ENCODE results near the gene CR1. TPM values are rescaled to one million over a fixed set of nuclear protein-coding genes. Genes with fewer than 3 reads are reported as not detected.
"Not testable (repeated sequence)": the region's sequence is repeated elsewhere in the genome, so short reads cannot be mapped to it uniquely, and the experiment has no call there.

The CR1 gene
- polyA plus RNA-seq, 3 donors: 15.4 to 20.7 (median 18.0) TPM

GRCh38 chr1:207499573-207499972 lies 3.6 kb downstream of the CR1 start:
- DNase-seq (ENCODE audit: extremely low read depth in 1 of 11, low read depth in 9 of 11, low spot score in 4 of 11): peak; percentile 39 to 76 (median 71)

- DNase-seq (ENCODE audit: extremely low read depth in 1 of 11, low read depth in 9 of 11, low spot score in 4 of 11): no peak
These were observed 4.3 kb downstream of the CR1 start for GRCh38 chr1:207500306-207500705.

GRCh38 chr1:207501071-207501470 lies 5.1 kb downstream of the CR1 start:
- DNase-seq (ENCODE audit: extremely low read depth in 1 of 11, low read depth in 9 of 11, low spot score in 4 of 11): no peak

GRCh38 chr1:207502726-207503125 lies 6.8 kb downstream of the CR1 start:
- no peak for DNase-seq (ENCODE audit: extremely low read depth in 1 of 11, low read depth in 9 of 11, low spot score in 4 of 11)

GRCh38 chr1:207503950-207504349 lies 8.0 kb downstream of the CR1 start:
- DNase-seq (ENCODE audit: extremely low read depth in 1 of 11, low read depth in 9 of 11, low spot score in 4 of 11): no peak

GRCh38 chr1:207504438-207504837 lies 8.5 kb downstream of the CR1 start:
- DNase-seq (ENCODE audit: extremely low read depth in 1 of 11, low read depth in 9 of 11, low spot score in 4 of 11): no peak

GRCh38 chr1:207510444-207510843 lies 14.5 kb downstream of the CR1 start:
- DNase-seq (ENCODE audit: extremely low read depth in 1 of 11, low read depth in 9 of 11, low spot score in 4 of 11): no peak

GRCh38 chr1:207514890-207515289 lies 18.9 kb downstream of the CR1 start:
- no peak for DNase-seq (ENCODE audit: extremely low read depth in 1 of 11, low read depth in 9 of 11, low spot score in 4 of 11)

GRCh38 chr1:207516729-207517128 lies 20.8 kb downstream of the CR1 start:
- no peak for DNase-seq (ENCODE audit: extremely low read depth in 1 of 11, low read depth in 9 of 11, low spot score in 4 of 11)

GRCh38 chr1:207518608-207519236 lies 22.8 kb downstream of the CR1 start:
- no peak for DNase-seq (ENCODE audit: extremely low read depth in 1 of 11, low read depth in 9 of 11, low spot score in 4 of 11)

- DNase-seq (ENCODE audit: extremely low read depth in 1 of 11, low read depth in 9 of 11, low spot score in 4 of 11): no peak
These were observed 23.8 kb downstream of the CR1 start for GRCh38 chr1:207519505-207520399.

GRCh38 chr1:207520400-207521345 lies 24.7 kb downstream of the CR1 start:
- DNase-seq (ENCODE audit: extremely low read depth in 1 of 11, low read depth in 9 of 11, low spot score in 4 of 11): not testable (repeated sequence)

- DNase-seq (ENCODE audit: extremely low read depth in 1 of 11, low read depth in 9 of 11, low spot score in 4 of 11): not testable (repeated sequence)
These were observed 29.3 kb downstream of the CR1 start for GRCh38 chr1:207525239-207525638.

GRCh38 chr1:207528401-207528800 lies 32.4 kb downstream of the CR1 start:
- DNase-seq (ENCODE audit: extremely low read depth in 1 of 11, low read depth in 9 of 11, low spot score in 4 of 11): not testable (repeated sequence)

GRCh38 chr1:207536263-207536662 lies 40.3 kb downstream of the CR1 start:
- DNase-seq (ENCODE audit: extremely low read depth in 1 of 11, low read depth in 9 of 11, low spot score in 4 of 11): not testable (repeated sequence)

- not testable (repeated sequence) for DNase-seq (ENCODE audit: extremely low read depth in 1 of 11, low read depth in 9 of 11, low spot score in 4 of 11)
These were observed 50.9 kb downstream of the CR1 start for GRCh38 chr1:207546677-207547357.

- not testable (repeated sequence) for DNase-seq (ENCODE audit: extremely low read depth in 1 of 11, low read depth in 9 of 11, low spot score in 4 of 11)
These were observed 58.9 kb downstream of the CR1 start for GRCh38 chr1:207554823-207555222.

GRCh38 chr1:207565546-207566468 lies 69.8 kb downstream of the CR1 start:
- DNase-seq (ENCODE audit: extremely low read depth in 1 of 11, low read depth in 9 of 11, low spot score in 4 of 11): no peak

All from renal cortex interstitium (tissue), 11 donors.